HG02763 (cell line): ENCODE data around the gene ACKR3.

Experiments used
- ATAC-seq: cut with Tn5 transposase; IDR thresholded peaks from one replicate; pipeline ENCODE4 v1.9.1; 2021; ENCODE audit warnings: mild to moderate bottlenecking, moderate library complexity; ENCODE audit not compliant: unreplicated experiment

The ACKR3 gene

GRCh38 chr2:236627841-236628240 lies 58.2 kb downstream of the ACKR3 start:
- ATAC-seq = no peak

DNA sequence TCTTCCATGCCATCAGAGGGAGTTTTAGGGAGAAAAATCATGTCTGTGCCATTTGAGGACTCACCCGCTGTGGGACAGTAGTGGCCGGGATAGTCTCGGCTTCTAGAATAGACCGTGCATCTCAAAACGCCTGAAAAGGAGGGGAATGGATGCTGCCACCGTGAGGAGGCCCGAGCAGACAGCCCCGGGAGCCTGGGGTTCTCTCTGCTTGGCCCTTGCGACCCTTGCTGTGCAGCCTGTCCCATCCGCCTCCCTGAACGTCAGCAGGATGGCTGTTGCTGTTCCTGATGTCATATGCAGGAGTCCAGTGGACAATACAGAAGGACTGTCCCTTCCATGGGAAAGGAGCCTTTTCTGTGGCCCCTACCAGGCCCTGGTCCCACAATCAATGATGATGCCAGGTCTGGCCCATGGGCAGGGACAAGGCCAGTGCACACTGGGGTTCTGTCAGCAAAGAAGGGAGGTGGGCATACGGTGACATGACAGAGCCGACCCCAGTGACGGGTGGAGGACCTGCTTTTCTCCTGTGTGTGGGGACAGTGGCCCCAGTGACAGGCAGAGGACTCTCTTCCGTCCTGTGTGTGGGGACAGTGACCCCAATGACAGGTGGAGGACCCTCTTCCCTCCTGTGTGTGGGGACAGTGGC lies 58.8 kb downstream of the ACKR3 start:
- ATAC-seq = no peak

DNA sequence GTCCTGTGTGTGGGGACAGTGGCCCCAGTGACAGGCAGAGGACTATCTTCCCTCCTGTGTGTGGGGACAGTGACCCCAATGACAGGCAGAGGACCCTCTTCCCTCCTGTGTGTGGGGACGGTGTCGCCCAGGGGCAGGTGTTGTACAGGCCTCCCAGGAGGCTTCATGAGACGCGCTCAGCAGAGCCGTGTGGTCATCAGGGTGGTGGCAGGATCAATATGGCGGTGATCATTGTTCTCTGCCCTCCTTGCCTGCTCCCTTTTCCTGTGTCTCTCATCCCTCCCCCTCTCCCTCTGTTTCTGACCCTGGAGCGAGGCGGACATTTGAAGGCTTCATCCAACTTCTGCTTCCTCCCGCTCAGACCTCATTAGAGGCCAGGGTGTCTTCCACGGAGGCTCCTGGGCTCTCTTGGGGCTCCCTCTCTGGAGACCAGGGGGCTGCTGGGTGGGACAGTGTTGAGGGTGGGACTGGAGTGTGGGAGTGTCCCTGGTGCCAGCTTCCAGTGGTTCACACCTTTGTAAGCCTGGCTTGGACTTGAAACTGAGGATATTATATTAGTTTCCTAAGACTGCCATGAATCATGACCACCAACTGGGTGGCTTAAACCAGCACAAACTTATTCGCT lies 59.5 kb downstream of the ACKR3 start:
- no peak for ATAC-seq

DNA sequence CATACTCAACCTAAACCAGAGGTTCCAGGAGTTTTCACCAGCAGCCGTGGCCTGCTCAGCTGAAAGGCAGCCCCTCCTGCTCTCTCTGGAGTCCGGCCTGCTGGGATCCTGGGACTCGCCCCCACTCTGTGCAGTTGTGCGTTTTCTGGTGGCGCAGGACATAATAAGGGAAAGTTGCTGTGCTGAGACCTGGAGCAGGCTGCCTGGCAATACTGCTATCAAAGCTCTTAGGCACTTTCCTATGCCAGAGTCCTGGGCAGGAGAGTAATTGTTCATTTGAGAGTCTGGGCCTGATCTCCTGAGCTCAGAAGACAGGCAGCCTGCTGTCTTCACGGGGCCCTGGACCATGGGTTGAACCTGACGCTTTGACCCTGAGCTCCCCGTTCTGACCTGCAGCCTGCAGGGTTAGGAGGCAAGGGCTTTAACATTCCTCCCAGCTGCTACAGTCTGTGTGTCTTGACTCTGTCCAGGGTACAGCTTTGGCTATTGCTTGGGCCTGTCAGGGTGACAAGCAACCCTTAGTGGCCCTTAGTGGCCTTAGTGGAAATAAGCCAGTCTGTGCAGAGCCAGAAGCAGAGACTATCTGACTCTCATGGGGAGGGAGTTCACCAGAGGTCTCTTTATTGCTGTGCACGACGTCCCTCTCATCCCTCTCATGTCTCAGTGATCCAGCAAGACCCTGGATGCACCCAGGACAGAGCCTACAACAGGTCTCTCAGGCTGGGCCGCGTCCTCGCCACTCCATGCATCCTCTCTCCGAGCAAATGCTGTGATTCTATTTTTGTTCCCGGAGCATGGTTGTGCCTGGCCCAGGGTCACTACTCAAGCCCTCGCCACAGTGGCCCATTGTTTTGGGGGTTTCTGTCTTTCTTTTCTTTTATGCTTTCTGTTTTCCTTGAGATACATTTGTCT lies 60.6 kb downstream of the ACKR3 start:
- no peak for ATAC-seq

DNA sequence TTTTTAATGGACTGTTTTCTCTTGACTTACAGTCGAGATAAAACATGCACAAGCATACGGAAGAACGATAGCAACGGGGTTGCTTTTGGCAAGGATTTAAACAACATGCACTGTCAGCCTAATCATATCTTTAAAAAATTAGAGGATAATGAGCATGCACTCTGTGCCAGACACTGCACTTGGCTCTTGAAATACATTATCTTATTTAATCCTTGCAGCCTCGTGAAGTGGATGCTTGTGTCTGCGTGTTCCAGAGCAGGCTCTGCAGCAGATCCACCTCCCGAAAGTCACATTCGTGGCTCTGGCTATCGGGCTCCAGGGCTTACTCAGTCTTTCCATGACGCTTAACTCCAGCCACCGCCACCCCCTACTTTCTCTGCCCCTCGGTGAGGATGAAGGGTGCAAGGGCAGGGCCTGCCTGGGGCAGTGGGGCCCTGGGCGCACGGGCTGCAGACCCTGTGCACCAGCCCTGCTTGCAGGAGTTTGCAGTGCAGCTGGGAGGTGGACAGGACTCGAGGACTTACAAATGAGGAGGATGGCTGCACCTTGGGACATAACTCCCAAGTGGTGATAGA lies 61.7 kb downstream of the ACKR3 start:
- ATAC-seq = no peak

GRCh38 chr2:236631856-236632291 lies 62.2 kb downstream of the ACKR3 start:
- ATAC-seq = no peak
